Mammary epithelial cell (primary cell): Measurements from ENCODE around the gene CHRNA4.

ENCODE experiments used
- CTCF ChIP-seq, 2 donors: IDR thresholded peaks in 1 of 2; conservative IDR thresholded peaks in 1 of 2; 2 replicates each; pipeline ENCODE4 v1.5.1; 2011 to 2012; ENCODE audit warnings: inconsistent platforms in 2 of 2, low read length in 2 of 2, mild to moderate bottlenecking in 2 of 2, control low read depth in 1 of 2, low read depth in 1 of 2; ENCODE audit not compliant: insufficient read depth in 1 of 2; ENCODE audit errors: extremely low read depth in 1 of 2
- EZH2 ChIP-seq: IDR thresholded peaks from 2 replicates; pipeline ENCODE4 v1.6.1; 2012; ENCODE audit warnings: low read length, inconsistent platforms, borderline replicate concordance

DNA sequence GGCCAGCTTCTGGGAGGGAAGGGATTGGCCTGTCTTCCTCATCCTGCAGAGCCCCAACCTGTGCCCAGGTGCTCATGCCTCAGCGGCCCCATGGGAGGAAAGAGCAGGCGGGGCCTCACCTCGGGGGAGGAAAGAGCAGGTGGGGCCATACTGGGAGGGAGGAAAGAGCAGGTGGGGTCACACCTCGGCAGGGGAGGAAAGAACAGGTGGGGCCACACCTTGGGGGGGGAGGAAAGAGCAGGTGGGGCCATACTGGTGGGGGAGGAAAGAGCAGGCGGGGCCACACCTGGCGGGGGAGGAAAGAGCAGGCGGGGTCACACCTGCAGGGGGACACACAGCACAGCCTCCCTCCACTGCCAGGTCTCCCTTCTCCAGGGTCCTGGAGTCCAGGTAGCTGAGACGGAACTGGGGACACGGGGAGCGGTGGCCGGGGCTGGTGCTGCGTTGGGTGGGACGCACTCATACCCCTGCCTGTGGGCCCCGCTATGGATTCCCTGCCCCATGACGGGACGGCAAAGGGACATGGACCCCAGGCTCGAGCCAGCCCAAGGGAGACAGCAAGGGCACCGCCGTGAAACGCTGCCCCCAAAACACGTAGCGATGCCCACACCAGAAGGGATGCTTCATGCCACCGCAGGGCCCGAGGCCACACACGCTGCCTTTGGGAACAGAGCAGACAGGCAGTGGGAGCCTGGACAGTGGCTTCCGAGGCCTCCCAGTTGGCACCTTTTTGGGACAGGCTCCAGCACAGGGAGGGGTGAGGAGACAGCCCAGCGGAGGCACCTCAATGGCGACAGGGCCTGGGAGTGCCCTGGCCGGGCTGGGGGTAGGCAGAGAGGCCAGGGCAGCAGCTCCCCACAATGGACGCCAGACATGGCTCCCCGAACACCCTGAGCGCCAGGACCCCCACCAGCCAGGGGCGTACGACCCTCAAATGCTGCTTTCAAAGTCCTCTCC, 43.3 kb upstream of the CHRNA4 start:
- TF ChIP-seq CTCF (conservative IDR thresholded peaks at IDR 0.05 in 1 of 2, IDR thresholded peaks at IDR 0.05 in 1 of 2; ENCODE audit: extremely low read depth in 1 of 2, insufficient read depth in 1 of 2, low read depth in 1 of 2, low read length in 2 of 2) (no peak), EZH2 (no peak)
